ENCODE data around the gene GFOD1.
A peak's percentile ranks its signal among the peaks of the same experiment; 100 is the strongest.

GFOD1 gene

GRCh38 chr6:13493147-13493546 is 5.7 kb upstream of the GFOD1 start:
- no peaks in the 10 kb centered on the region for H3K27me3 ChIP-seq (replicated peaks)
- H3K36me3 ChIP-seq (replicated peaks), result no peaks in the 10 kb centered on the region
- TF ChIP-seq CTCF (IDR thresholded peaks at IDR 0.05; ENCODE audit: low read depth, low read length, missing control alignments), result no peak
- DNase-seq, result no peak
- H3K27ac ChIP-seq, result no peak overlapping the region
- in situ Hi-C loops (cut with HindIII; ENCODE audit: low pct_ligation_motif_present, low sequenced_read_pairs), result no loop called here
- H3K4me3 ChIP-seq (ENCODE audit: low read depth, low read length), result no peak overlapping the region

- in situ Hi-C loops (cut with HindIII; ENCODE audit: low pct_ligation_motif_present, low sequenced_read_pairs), result no loop called here
- Histone ChIP-seq H3K4me3 (ENCODE audit: low read depth, low read length) (no peak overlapping the region), H3K36me3 (replicated peaks) (no peaks in the 10 kb centered on the region), H3K27me3 (replicated peaks) (no peaks in the 10 kb centered on the region), H3K27ac (no peak overlapping the region)
- TF ChIP-seq CTCF (IDR thresholded peaks at IDR 0.05; ENCODE audit: low read depth, low read length, missing control alignments), result no peak
- DNase-seq, result no peak
Observed at GRCh38 chr6:13492357-13492756, 5.0 kb upstream of the GFOD1 start.

GRCh38 chr6:13491538-13491937 is 4.1 kb upstream of the GFOD1 start:
- Histone ChIP-seq H3K4me3 (ENCODE audit: low read depth, low read length) (no peak overlapping the region), H3K27me3 (replicated peaks) (no peaks in the 10 kb centered on the region), H3K27ac (no peak overlapping the region), H3K36me3 (replicated peaks) (no peaks in the 10 kb centered on the region)
- in situ Hi-C loops (cut with HindIII; ENCODE audit: low pct_ligation_motif_present, low sequenced_read_pairs), result no loop called here
- DNase-seq, result no peak
- TF ChIP-seq CTCF (IDR thresholded peaks at IDR 0.05; ENCODE audit: low read depth, low read length, missing control alignments), result no peak

- Histone ChIP-seq H3K27ac (no peak overlapping the region), H3K4me3 (ENCODE audit: low read depth, low read length) (no peak overlapping the region), H3K36me3 (replicated peaks) (no peaks in the 10 kb centered on the region), H3K27me3 (replicated peaks) (no peaks in the 10 kb centered on the region)
- TF ChIP-seq CTCF (IDR thresholded peaks at IDR 0.05; ENCODE audit: low read depth, low read length, missing control alignments), result no peak
- no peak for DNase-seq
- in situ Hi-C loops (cut with HindIII; ENCODE audit: low pct_ligation_motif_present, low sequenced_read_pairs), result no loop called here
Observed at GRCh38 chr6:13490402-13490801, 3.0 kb upstream of the GFOD1 start.

- in situ Hi-C loops (cut with HindIII; ENCODE audit: low pct_ligation_motif_present, low sequenced_read_pairs), result no loop called here
- H3K27me3 ChIP-seq (replicated peaks), result no peaks in the 10 kb centered on the region
- no peak overlapping the region for H3K4me3 ChIP-seq (ENCODE audit: low read depth, low read length)
- no peaks in the 10 kb centered on the region for H3K36me3 ChIP-seq (replicated peaks)
- H3K27ac ChIP-seq, result no peak overlapping the region
- no peak for TF ChIP-seq CTCF (IDR thresholded peaks at IDR 0.05; ENCODE audit: low read depth, low read length, missing control alignments)
- DNase-seq, result no peak
Observed at GRCh38 chr6:13488896-13489237, 1.5 kb upstream of the GFOD1 start.

- in situ Hi-C loops (cut with HindIII; ENCODE audit: low pct_ligation_motif_present, low sequenced_read_pairs), result no loop called here
- Histone ChIP-seq H3K27me3 (replicated peaks) (no peaks in the 10 kb centered on the region), H3K27ac (no peak overlapping the region), H3K4me3 (ENCODE audit: low read depth, low read length) (peak overlapping the region; percentile 68), H3K36me3 (replicated peaks) (no peaks in the 10 kb centered on the region)
- TF ChIP-seq CTCF (IDR thresholded peaks at IDR 0.05; ENCODE audit: low read depth, low read length, missing control alignments), result no peak
- DNase-seq, result peak; percentile 34
Observed at GRCh38 chr6:13488015-13488895, 855 bp upstream of the GFOD1 start.

All from brain microvascular endothelial cell (primary cell).